Heart right ventricle (tissue), 16 donors: ENCODE measurements around the gene CFP. TPM values are rescaled to one million over a fixed set of nuclear protein-coding genes. Genes with fewer than 3 reads are reported as not detected.

ENCODE experiments used
- ATAC-seq, 8 donors: fragments of 200-7000 bp; cut with Tn5 transposase; one replicate each; pipeline ENCODE4 v1.9.1; 2020; ENCODE audit warnings: mild to moderate bottlenecking in 8 of 8, moderate library complexity in 8 of 8, moderate number of reproducible peaks in 1 of 8
- DNase-seq, 2 donors: peaks; one replicate each; pipeline ENCODE4 v3.0.0-alpha.2; 2020
- H3K27ac ChIP-seq, 10 donors: fragments of 200-600 bp; sonication (generic) in 2 of 10; one replicate each; pipeline versions ENCODE4 v1.5.0 to v1.8.0; 2020 to 2022; ENCODE audit warnings: mild to moderate bottlenecking in 3 of 10
- H3K27me3 ChIP-seq, 7 donors: fragments of 200-600 bp; one replicate each; pipeline ENCODE4 v1.8.0; 2021 to 2022; ENCODE audit warnings: mild to moderate bottlenecking in 2 of 7
- H3K36me3 ChIP-seq, 9 donors: fragments of 200-600 bp; sonication (generic) in 1 of 9; one replicate each; pipeline versions ENCODE4 v1.5.0 to v1.8.0; 2020 to 2022; ENCODE audit warnings: mild to moderate bottlenecking in 2 of 9
- H3K4me1 ChIP-seq, 9 donors: fragments of 200-600 bp; sonication (generic) in 1 of 9; one replicate each; pipeline versions ENCODE4 v1.5.0 to v1.8.0; 2020 to 2022; ENCODE audit warnings: mild to moderate bottlenecking in 4 of 9
- H3K4me3 ChIP-seq, 10 donors: fragments of 200-600 bp; sonication (generic) in 2 of 10; one replicate each; pipeline versions ENCODE4 v1.5.0 to v1.8.0; 2020 to 2022; ENCODE audit warnings: mild to moderate bottlenecking in 7 of 10, moderate library complexity in 2 of 10
- H3K9me3 ChIP-seq, 11 donors: fragments of 200-600 bp in 10 of 11; sonication (generic) in 2 of 11; one replicate each; pipeline versions ENCODE4 v1.5.0 to v1.8.0; 2013 to 2022; ENCODE audit warnings: mild to moderate bottlenecking in 2 of 11, control low read depth in 1 of 11, moderate library complexity in 1 of 11
- CTCF ChIP-seq, 9 donors: fragments of 200-600 bp; sonication (generic) in 2 of 9; IDR thresholded peaks; one replicate each; pipeline versions ENCODE4 v1.5.0 to v1.8.0; 2021 to 2022; ENCODE audit warnings: antibody characterized with exemption in 9 of 9, mild to moderate bottlenecking in 5 of 9, moderate library complexity in 1 of 9
- whole genome bisulfite sequencing, 2 donors: extraction: QIAGEN DNeasy Blood & Tissue Kit; methylation state at CpG; one replicate each; pipeline ENCODE4 v1.1.7; 2013; ENCODE audit warnings: inconsistent platforms in 1 of 2; 5-methylcytosine and 5-hydroxymethylcytosine counted together
- intact Hi-C, 10 donors: fragments of 100-400 bp; cut with DNase I; formaldehyde crosslinking; loops; one replicate each; pipeline versions ENCODE4 v1.11.1 to v1.14.2; 2022
- polyA plus RNA-seq, 2 donors: library from polyadenylated mRNA; stranded (reverse); fragments of 200-250 nt; gene quantifications; one replicate each; pipeline ENCODE4 v1.2.3, GENCODE V29; 2013
- total RNA-seq, 10 donors: library from RNA; stranded (reverse); fragmentation: NEBNext Ultra II Directional in 3 of 10; extraction: Animal tissue kit (Norgen Biotek cat#: 25700) in 3 of 10; gene quantifications; one replicate each; pipeline versions ENCODE4 v1.2.1 to v1.2.4, GENCODE V29; 2021 to 2023
- donor health status: Arrhythmogenic right ventricular cardiomyopathy.
- donor health status: ischemic (EF 13 %, LVEDD 7.1; RV severe dilation, severe dysfunction).
- donor health status: healthy with polysubstance abuse.
- donor health status: DM: no; HTN: yes; CAD: no.
- donor health status: DM: no; HTN: no; CAD: no.
- donor health status: ischemic (EF 25% LVEDD 6.9; RV normal size, moderate dysfunction).
- donor health status: ischemic (EF 25% LVEDD 5.7; RV mildly dilated, moderate dysfunction).
- donor health status: healthy.
- donor health status: DM: yes; HTN: yes; CAD: no.
- donor health status: Ischemic cardiomyopathy.
- donor health status: ischemic (EF 35%, LVEDD 5.7; RV mildly dilated, moderate dysfunction).
- donor health status: nonischemic (EF 11% LVEDD 7.7; RV severe dilation, severe dysfunction).
- donor health status: DM: yes; HTN: yes; CAD: no.
- donor health status: PGD.
- donor health status: ischemic (EF 29% LVEDD 5.4; RV normal size, mild dysfunction).
- donor health status: nonischemic (EF 23%, LVEDD 6.1; RV moderate dilation, normal function).

Gene CFP
- total and polyA plus RNA-seq, 12 donors: 1.1 to 12.4 (median 2.1) TPM

GRCh38 chrX:47649781-47650163 lies 20.0 kb upstream of the CFP start:
- 0 to 3% methylated on average over 9 to 11 of the region's 11 CpGs for WGBS, 2 donors
- peak overlapping the region in 8 of 10 donors; percentile 72 to 89 (median 86) for H3K27ac ChIP-seq
- H3K9me3 ChIP-seq: no peaks in the 10 kb centered on the region
- DNase-seq (no peak), ATAC-seq (no peak)
- peaks cover 0 to 29% (median 8%) of the 10 kb centered on the region in 9 donors for H3K4me1 ChIP-seq
- TF ChIP-seq CTCF (IDR thresholded peaks at IDR 0.05): no peak
- peak overlapping the region; percentile 46 to 78 (median 68) for H3K4me3 ChIP-seq
- no peaks in the 10 kb centered on the region for H3K27me3 ChIP-seq
- H3K36me3 ChIP-seq: peaks cover 0 to 25% (median 0%) of the 10 kb centered on the region in 9 donors
- intact Hi-C loops: loop anchor here in 9 of 10 donors (5.0 to 10.0 kb wide), 9 partner anchors 75 to 1265 kb away; partner anchors contain the start of genes ARAF (in 6 of the 9), ZNF81 (in 2 of the 9), CDK16 (in 1 of the 9) and PIM2 (in 1 of the 9)

- H3K4me1 ChIP-seq: peaks cover 0 to 33% (median 8%) of the 10 kb centered on the region in 9 donors
- peak overlapping the region in 7 of 10 donors; percentile 46 to 78 (median 70) for H3K4me3 ChIP-seq
- H3K27me3 ChIP-seq: no peaks in the 10 kb centered on the region
- H3K27ac ChIP-seq: peak overlapping the region in 1 of 10 donors; percentile 88
- TF ChIP-seq CTCF (IDR thresholded peaks at IDR 0.05): no peak
- WGBS, 2 donors: 20 to 34% methylated on average over 8 of the region's 8 CpGs
- intact Hi-C loops: loop anchor here in 7 of 10 donors (5.0 to 10.0 kb wide), 4 partner anchors 74 to 376 kb away; partner anchors contain the start of gene ARAF (in 5 of the 7)
- H3K9me3 ChIP-seq: no peaks in the 10 kb centered on the region
- DNase-seq (no peak), ATAC-seq (no peak)
- peaks cover 0 to 24% (median 0%) of the 10 kb centered on the region in 9 donors for H3K36me3 ChIP-seq
Observed at GRCh38 chrX:47649271-47649670, 19.5 kb upstream of the CFP start.

- WGBS, 2 donors: 91 to 96% methylated on average over 2 of the region's 2 CpGs
- intact Hi-C loops: loop anchor here in 7 of 10 donors (5.0 to 10.0 kb wide), 4 partner anchors 74 to 376 kb away; partner anchors contain the start of gene ARAF (in 5 of the 7)
- H3K27me3 ChIP-seq: no peaks in the 10 kb centered on the region
- H3K4me1 ChIP-seq: peaks cover 0 to 42% (median 12%) of the 10 kb centered on the region in 9 donors
- ATAC-seq: no peak
- no peak for TF ChIP-seq CTCF (IDR thresholded peaks at IDR 0.05)
- no peak overlapping the region for H3K27ac ChIP-seq
- no peak for DNase-seq
- no peaks in the 10 kb centered on the region for H3K9me3 ChIP-seq
- no peak overlapping the region for H3K4me3 ChIP-seq
- H3K36me3 ChIP-seq: peaks cover 0 to 16% (median 0%) of the 10 kb centered on the region in 9 donors
Observed at GRCh38 chrX:47648376-47648775, 18.6 kb upstream of the CFP start.

- Histone ChIP-seq H3K4me3 (no peak overlapping the region), H3K4me1 (peaks cover 0 to 38% (median 12%) of the 10 kb centered on the region in 9 donors), H3K27me3 (no peaks in the 10 kb centered on the region), H3K27ac (no peak overlapping the region), H3K36me3 (peaks cover 0 to 7% (median 0%) of the 10 kb centered on the region in 9 donors), H3K9me3 (no peaks in the 10 kb centered on the region)
- intact Hi-C loops: loop anchor here in 7 of 10 donors (5.0 to 10.0 kb wide), 4 partner anchors 72 to 378 kb away; partner anchors contain the start of gene ARAF (in 5 of the 7)
- no peak for TF ChIP-seq CTCF (IDR thresholded peaks at IDR 0.05)
- ATAC-seq: no peak
- no peak for DNase-seq
- WGBS, 2 donors: 77 to 78% methylated on average over 6 of the region's 6 CpGs
Observed at GRCh38 chrX:47646636-47647035, 16.9 kb upstream of the CFP start.
